Stomach smooth muscle (tissue), 2 donors: ENCODE results near the gene TTLL9.

Experiments
- H3K27ac ChIP-seq: one replicate; pipeline ENCODE4 v1.7.0; 2013; ENCODE audit warnings: mild to moderate bottlenecking, low read length, inconsistent platforms
- H3K27me3 ChIP-seq, 2 donors: one replicate each; pipeline ENCODE4 v1.7.0; 2013; ENCODE audit warnings: low read length in 2 of 2; ENCODE audit not compliant: insufficient read depth in 2 of 2, control insufficient read depth in 1 of 2
- H3K36me3 ChIP-seq, 2 donors: one replicate each; pipeline ENCODE4 v1.7.0; 2013; ENCODE audit warnings: low read length in 2 of 2; ENCODE audit not compliant: control insufficient read depth in 2 of 2, insufficient read depth in 2 of 2
- H3K4me1 ChIP-seq: one replicate; pipeline ENCODE4 v1.7.0; 2013; ENCODE audit warnings: low read length; ENCODE audit not compliant: control insufficient read depth, insufficient read depth
- H3K4me3 ChIP-seq, 2 donors: one replicate each; pipeline ENCODE4 v1.7.0; 2013; ENCODE audit warnings: low read length in 2 of 2
- H3K9ac ChIP-seq, 2 donors: one replicate each; pipeline ENCODE4 v1.7.0; 2013; ENCODE audit warnings: low read length in 2 of 2, mild to moderate bottlenecking in 1 of 2
- H3K9me3 ChIP-seq, 2 donors: one replicate each; pipeline ENCODE4 v1.7.0; 2013; ENCODE audit warnings: low read length in 2 of 2; ENCODE audit not compliant: control insufficient read depth in 2 of 2
- donor health status: healthy.
- donor health status: Pancreatic carcinoma.

Gene TTLL9

GRCh38 chr20:31934968-31935764 lies 64.7 kb downstream of the TTLL9 start:
- no peaks in the 10 kb centered on the region for H3K9me3 ChIP-seq
- no peak overlapping the region for H3K27ac ChIP-seq
- no peaks in the 10 kb centered on the region for H3K4me1 ChIP-seq
- no peaks in the 10 kb centered on the region for H3K36me3 ChIP-seq
- no peak overlapping the region for H3K9ac ChIP-seq
- peaks cover 0 to 5% of the 10 kb centered on the region in 2 donors for H3K27me3 ChIP-seq
- no peak overlapping the region for H3K4me3 ChIP-seq

DNA sequence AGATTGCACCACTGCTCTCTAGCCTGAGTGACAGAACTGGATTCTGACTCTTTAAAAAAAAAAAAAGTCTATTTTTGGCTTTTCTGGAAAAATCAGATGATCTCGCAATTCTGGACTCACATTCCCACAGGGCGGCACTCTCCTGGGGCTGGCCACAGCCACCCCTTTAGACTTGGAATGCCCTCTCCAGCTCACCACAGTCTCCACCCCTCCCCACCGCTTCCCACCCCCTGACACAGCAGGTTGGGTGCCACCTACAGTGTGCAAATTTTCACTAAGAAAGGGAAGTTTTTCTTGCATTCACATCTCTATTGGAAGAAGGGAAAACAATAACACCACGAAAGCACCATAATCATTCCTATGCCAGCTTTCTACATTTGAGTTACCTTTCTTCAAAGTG lies 66.0 kb downstream of the TTLL9 start:
- peaks cover 0 to 4% of the 10 kb centered on the region in 2 donors for H3K27me3 ChIP-seq
- H3K4me1 ChIP-seq, result no peaks in the 10 kb centered on the region
- no peaks in the 10 kb centered on the region for H3K36me3 ChIP-seq
- no peaks in the 10 kb centered on the region for H3K9me3 ChIP-seq
- no peak overlapping the region for H3K9ac ChIP-seq
- no peak overlapping the region for H3K4me3 ChIP-seq
- no peak overlapping the region for H3K27ac ChIP-seq

GRCh38 chr20:31937820-31938219 lies 67.4 kb downstream of the TTLL9 start:
- no peaks in the 10 kb centered on the region for H3K36me3 ChIP-seq
- H3K4me3 ChIP-seq, result no peak overlapping the region
- no peak overlapping the region for H3K9ac ChIP-seq
- H3K27me3 ChIP-seq, result peaks cover 0 to 3% of the 10 kb centered on the region in 2 donors
- H3K27ac ChIP-seq, result no peak overlapping the region
- H3K9me3 ChIP-seq, result no peaks in the 10 kb centered on the region
- peaks cover 7% of the 10 kb centered on the region for H3K4me1 ChIP-seq

DNA sequence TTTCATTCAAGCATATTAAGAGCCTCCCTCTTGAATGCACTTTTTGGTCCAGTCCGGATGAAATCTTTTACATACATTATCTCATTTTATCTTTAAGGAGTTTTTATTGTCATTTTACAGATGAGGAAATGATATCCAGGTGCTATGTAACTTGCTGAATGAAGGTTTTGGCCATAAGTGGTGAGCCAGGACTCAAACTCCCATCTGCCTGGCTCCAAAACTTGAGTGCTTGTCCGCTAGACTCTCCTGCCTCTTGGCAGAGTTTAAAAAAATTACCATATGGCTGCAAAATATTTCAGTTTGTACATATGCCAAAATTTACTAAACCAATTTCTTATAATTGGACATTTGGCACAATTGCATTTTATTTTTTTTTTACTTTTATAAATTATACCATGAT lies 69.2 kb downstream of the TTLL9 start:
- no peak overlapping the region for H3K27ac ChIP-seq
- no peaks in the 10 kb centered on the region for H3K9me3 ChIP-seq
- no peaks in the 10 kb centered on the region for H3K27me3 ChIP-seq
- H3K36me3 ChIP-seq, result peaks cover under 1 to 3% of the 10 kb centered on the region in 2 donors
- peaks cover 21% of the 10 kb centered on the region for H3K4me1 ChIP-seq
- H3K4me3 ChIP-seq, result no peak overlapping the region
- no peak overlapping the region for H3K9ac ChIP-seq

DNA sequence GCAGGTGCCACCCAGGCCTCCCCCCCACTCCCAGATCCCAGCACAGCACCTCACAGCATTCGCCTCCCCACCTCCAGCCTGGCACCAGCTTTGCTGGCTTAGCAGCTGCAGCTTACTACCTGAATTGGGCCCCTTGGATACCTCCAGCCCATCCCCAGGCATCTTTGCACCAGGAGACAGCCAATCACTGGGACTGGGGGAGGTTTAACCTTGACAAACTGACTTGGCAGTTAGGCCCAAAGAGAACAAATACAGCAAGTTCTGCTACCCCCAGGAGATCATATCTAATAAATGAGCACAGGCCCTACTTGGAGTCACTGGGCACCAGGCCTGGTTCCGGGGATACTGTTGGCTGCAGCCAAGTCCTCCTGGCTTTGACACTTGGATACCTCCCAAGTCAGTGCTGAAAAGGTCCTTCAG lies 72.6 kb downstream of the TTLL9 start:
- Histone ChIP-seq H3K4me1 (peaks cover 28% of the 10 kb centered on the region), H3K4me3 (no peak overlapping the region), H3K27ac (peak overlapping the region; percentile 69), H3K9ac (peak overlapping the region in 1 of 2 donors; percentile 22), H3K9me3 (peaks cover 0 to 1% of the 10 kb centered on the region in 2 donors), H3K27me3 (no peaks in the 10 kb centered on the region), H3K36me3 (peaks cover 24 to 34% of the 10 kb centered on the region in 2 donors)

DNA sequence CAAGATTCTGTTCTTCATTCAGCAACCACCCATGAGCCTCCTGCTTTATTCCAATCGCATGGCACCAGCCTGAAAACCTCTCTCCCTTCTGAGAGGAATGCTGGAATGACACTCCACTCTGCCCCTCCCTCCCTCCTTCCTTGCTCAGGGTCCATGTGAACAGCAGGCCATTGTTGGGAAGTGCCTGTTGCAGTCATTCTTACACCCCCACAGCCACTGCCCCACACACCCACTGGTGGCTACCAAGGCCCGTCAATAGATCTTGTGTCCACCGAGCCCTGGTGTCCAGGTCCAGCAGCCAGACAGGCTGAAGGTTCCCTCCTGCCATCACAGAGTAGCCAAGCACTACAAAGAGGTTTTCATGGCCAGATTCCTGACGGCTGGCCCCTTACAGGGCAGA lies 74.9 kb downstream of the TTLL9 start:
- Histone ChIP-seq H3K9me3 (peaks cover 0 to 4% of the 10 kb centered on the region in 2 donors), H3K27me3 (no peaks in the 10 kb centered on the region), H3K9ac (no peak overlapping the region), H3K4me1 (peaks cover 33% of the 10 kb centered on the region), H3K36me3 (peaks cover 34 to 43% of the 10 kb centered on the region in 2 donors), H3K27ac (no peak overlapping the region), H3K4me3 (no peak overlapping the region)

DNA sequence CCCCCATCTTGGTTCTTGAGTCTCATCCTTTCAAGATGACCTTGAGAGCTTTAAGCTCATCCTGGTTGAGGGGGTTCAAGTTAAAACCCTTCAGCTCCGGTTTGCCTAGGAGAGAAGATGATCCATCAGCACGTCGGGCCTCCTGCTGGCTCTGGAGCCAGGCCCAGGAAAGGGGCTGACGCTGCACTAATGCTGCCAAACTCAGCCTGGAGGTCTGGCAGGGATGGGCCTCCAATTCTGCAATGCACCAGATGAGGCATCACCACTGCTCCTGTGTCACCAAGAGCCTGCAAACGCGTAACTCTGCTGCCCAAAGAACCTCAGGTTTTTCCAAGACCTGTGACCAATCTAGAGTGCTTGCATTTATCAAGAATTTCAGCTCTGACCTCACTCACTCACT lies 75.4 kb downstream of the TTLL9 start:
- Histone ChIP-seq H3K36me3 (peaks cover 34 to 43% of the 10 kb centered on the region in 2 donors), H3K4me1 (peaks cover 38% of the 10 kb centered on the region), H3K9me3 (peaks cover 0 to 4% of the 10 kb centered on the region in 2 donors), H3K27ac (no peak overlapping the region), H3K4me3 (no peak overlapping the region), H3K27me3 (no peaks in the 10 kb centered on the region), H3K9ac (no peak overlapping the region)

DNA sequence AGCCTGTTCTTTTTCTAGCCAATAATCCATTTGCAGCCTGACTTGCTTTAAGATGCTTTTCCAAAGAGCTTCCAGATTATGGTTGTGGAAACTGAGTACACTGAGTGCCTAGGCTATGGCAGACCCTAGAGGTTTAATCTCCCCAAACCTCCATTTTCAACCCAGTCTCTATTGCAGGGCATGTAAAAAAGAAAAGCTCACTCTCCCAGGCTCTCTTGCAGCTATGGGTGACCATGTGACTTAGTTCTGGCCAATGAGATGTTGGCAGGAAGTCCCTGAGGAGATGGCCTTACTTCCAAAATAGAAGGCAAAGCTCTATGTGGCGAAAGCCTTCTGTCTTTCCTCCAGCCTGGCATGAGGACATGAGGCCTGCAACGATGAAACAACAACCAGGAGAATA lies 77.6 kb downstream of the TTLL9 start:
- Histone ChIP-seq H3K9me3 (peaks cover 0 to 4% of the 10 kb centered on the region in 2 donors), H3K36me3 (peaks cover 34 to 43% of the 10 kb centered on the region in 2 donors), H3K27ac (no peak overlapping the region), H3K9ac (no peak overlapping the region), H3K4me3 (no peak overlapping the region), H3K4me1 (peaks cover 33% of the 10 kb centered on the region), H3K27me3 (no peaks in the 10 kb centered on the region)

DNA sequence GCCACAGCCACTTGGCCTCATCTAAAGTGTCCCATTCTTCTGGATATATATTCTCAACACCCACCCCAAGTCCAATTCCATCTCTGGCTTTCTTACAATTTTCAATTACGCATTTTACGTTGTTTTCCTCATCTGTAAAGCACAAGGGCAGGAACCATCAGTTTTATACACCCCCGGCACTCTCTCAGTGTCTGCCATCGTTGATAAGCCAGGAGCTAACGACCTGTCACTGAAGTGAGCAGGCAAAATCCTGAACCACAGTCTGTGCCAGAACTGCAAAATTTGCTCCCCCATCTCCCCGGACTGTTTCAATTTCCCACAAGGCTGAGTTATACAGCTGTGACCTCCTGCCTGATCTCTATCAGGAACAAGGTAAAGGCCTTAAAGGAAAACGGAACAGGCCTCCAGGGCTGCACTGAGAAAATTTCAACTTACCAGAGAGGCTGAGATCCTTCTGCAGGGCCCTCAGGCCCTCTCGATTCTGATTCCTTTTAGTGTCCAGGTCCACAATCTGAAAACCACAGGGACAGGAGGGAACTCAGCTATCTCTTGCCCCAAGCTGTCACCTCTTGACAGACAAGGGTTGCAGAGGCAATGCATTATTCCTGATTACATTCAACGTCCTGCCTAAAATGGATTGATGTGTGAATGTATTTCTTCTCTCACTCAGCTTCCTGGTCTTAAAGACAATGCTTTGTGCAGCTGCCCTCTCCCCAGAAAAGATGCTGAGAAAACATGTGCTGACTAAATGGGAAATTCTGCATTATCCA lies 79.6 kb downstream of the TTLL9 start:
- Histone ChIP-seq H3K9ac (peak overlapping the region; percentile 94 to 97), H3K27me3 (peaks cover 0 to 1% of the 10 kb centered on the region in 2 donors), H3K27ac (no peak overlapping the region), H3K36me3 (peaks cover 29 to 36% of the 10 kb centered on the region in 2 donors), H3K4me3 (peak overlapping the region in 1 of 2 donors; percentile 35), H3K4me1 (peaks cover 21% of the 10 kb centered on the region), H3K9me3 (peaks cover 0 to 4% of the 10 kb centered on the region in 2 donors)

GRCh38 chr20:31951203-31951529 lies 80.7 kb downstream of the TTLL9 start:
- Histone ChIP-seq H3K4me3 (peak overlapping the region; percentile 93 to 95), H3K4me1 (peaks cover 15% of the 10 kb centered on the region), H3K9me3 (peaks cover 0 to 4% of the 10 kb centered on the region in 2 donors), H3K27ac (no peak overlapping the region), H3K36me3 (peaks cover 23 to 26% of the 10 kb centered on the region in 2 donors), H3K27me3 (peaks cover 0 to 2% of the 10 kb centered on the region in 2 donors), H3K9ac (peak overlapping the region; percentile 94 to 97)
